Smooth muscle cell (in vitro differentiated cells): ENCODE measurements around the gene TRNAU1AP. TPM values are rescaled to one million over a fixed set of nuclear protein-coding genes. Genes with fewer than 3 reads are reported as not detected.
"Not testable (repeated sequence)": the region's sequence is repeated elsewhere in the genome, so short reads cannot be mapped to it uniquely, and the experiment has no call there.

ENCODE experiments used
- DNase-seq: peaks from one replicate; lab custom pipeline; 2025; ENCODE audit not compliant: unreplicated experiment; lab: John Stamatoyannopoulos, UW
- H2AFZ ChIP-seq: fragments of 200-600 bp; sonication (generic); 2 replicates; pipeline ENCODE4 v1.6.0; 2016; ENCODE audit warnings: antibody characterized with exemption, low read depth, mild to moderate bottlenecking
- H3F3A ChIP-seq: fragments of 200-600 bp; sonication (generic); 2 replicates; pipeline ENCODE4 v1.6.0; 2017; ENCODE audit warnings: antibody characterized with exemption, low read depth
- H3K27ac ChIP-seq: fragments of 200-600 bp; sonication (generic); 2 replicates; pipeline ENCODE4 v1.5.1; 2016; ENCODE audit warnings: low read depth, mild to moderate bottlenecking
- H3K27me3 ChIP-seq: fragments of 200-600 bp; sonication (generic); 2 replicates; pipeline ENCODE4 v1.6.1; 2016; ENCODE audit warnings: low read depth, mild to moderate bottlenecking
- H3K36me3 ChIP-seq: fragments of 200-600 bp; sonication (generic); 2 replicates; pipeline ENCODE4 v1.5.1; 2016; ENCODE audit warnings: low read depth
- H3K4me1 ChIP-seq: fragments of 200-600 bp; sonication (generic); 2 replicates; pipeline ENCODE4 v1.5.1; 2016; ENCODE audit warnings: low read depth
- H3K4me2 ChIP-seq: fragments of 200-600 bp; sonication (generic); 2 replicates; pipeline ENCODE4 v1.6.0; 2016; ENCODE audit warnings: mild to moderate bottlenecking
- H3K4me3 ChIP-seq: fragments of 200-600 bp; sonication (generic); 2 replicates; pipeline ENCODE4 v1.5.1; 2016; ENCODE audit warnings: mild to moderate bottlenecking
- H3K79me2 ChIP-seq: fragments of 200-600 bp; sonication (generic); 2 replicates; pipeline ENCODE4 v1.6.0; 2016; ENCODE audit warnings: low read depth, mild to moderate bottlenecking
- H3K9ac ChIP-seq: fragments of 200-600 bp; sonication (generic); 2 replicates; pipeline ENCODE4 v1.6.0; 2016; ENCODE audit warnings: low read depth
- H3K9me3 ChIP-seq: fragments of 200-600 bp; sonication (generic); replicated peaks from 2 replicates; pipeline ENCODE4 v1.5.1; 2016; ENCODE audit warnings: low read depth
- H4K20me1 ChIP-seq: fragments of 200-600 bp; sonication (generic); 2 replicates; pipeline ENCODE4 v1.6.0; 2016; ENCODE audit warnings: low read depth
- WGBS: methylation state at CpG from one replicate; pipeline ENCODE4 v1.1.7; 2016; ENCODE audit warnings: low lambda C conversion rate; 5-methylcytosine and 5-hydroxymethylcytosine counted together
- polyA plus RNA-seq: library from polyadenylated mRNA; unstranded; fragments of >200 nt; fragmentation: Nextera tagmentation; extraction: Ambion mirVana; gene quantifications from 2 replicates; pipeline ENCODE4 v1.2.1, GENCODE V29; 2016
- total RNA-seq: library from RNA; depleted of rRNA; stranded (reverse); fragments of >200 nt; gene quantifications from 2 replicates; pipeline ENCODE4 v1.2.3, GENCODE V29; 2014
- TF ChIP-seq, protein P1 (sequence below): fragments of 200-600 bp; sonication (generic); IDR thresholded peaks from 2 replicates; pipeline ENCODE4 v1.5.1; 2017; ENCODE audit warnings: borderline replicate concordance, mild to moderate bottlenecking, antibody characterized with exemption; ENCODE audit not compliant: insufficient read depth, poor library complexity, severe bottlenecking

The TRNAU1AP gene
- total and polyA plus RNA-seq, 2 experiments from 2014 or later, result 12.0 to 13.8 TPM

GRCh38 chr1:28538286-28538685, 14.6 kb upstream of the TRNAU1AP start:
- no peak for DNase-seq
- Histone ChIP-seq H3K36me3 (no peaks in the 10 kb centered on the region), H3K9ac (no peak overlapping the region), H3F3A (no peaks in the 10 kb centered on the region), H3K4me1 (no peaks in the 10 kb centered on the region), H3K4me3 (no peak overlapping the region), H3K79me2 (no peaks in the 10 kb centered on the region), H3K9me3 (no peaks in the 10 kb centered on the region), H3K27me3 (no peaks in the 10 kb centered on the region), H2AFZ (no peak overlapping the region), H3K27ac (no peak overlapping the region), H4K20me1 (no peaks in the 10 kb centered on the region), H3K4me2 (no peak overlapping the region)
- 96% methylated on average over 6 of the region's 6 CpGs for WGBS
- TF ChIP-seq, protein P1, sequence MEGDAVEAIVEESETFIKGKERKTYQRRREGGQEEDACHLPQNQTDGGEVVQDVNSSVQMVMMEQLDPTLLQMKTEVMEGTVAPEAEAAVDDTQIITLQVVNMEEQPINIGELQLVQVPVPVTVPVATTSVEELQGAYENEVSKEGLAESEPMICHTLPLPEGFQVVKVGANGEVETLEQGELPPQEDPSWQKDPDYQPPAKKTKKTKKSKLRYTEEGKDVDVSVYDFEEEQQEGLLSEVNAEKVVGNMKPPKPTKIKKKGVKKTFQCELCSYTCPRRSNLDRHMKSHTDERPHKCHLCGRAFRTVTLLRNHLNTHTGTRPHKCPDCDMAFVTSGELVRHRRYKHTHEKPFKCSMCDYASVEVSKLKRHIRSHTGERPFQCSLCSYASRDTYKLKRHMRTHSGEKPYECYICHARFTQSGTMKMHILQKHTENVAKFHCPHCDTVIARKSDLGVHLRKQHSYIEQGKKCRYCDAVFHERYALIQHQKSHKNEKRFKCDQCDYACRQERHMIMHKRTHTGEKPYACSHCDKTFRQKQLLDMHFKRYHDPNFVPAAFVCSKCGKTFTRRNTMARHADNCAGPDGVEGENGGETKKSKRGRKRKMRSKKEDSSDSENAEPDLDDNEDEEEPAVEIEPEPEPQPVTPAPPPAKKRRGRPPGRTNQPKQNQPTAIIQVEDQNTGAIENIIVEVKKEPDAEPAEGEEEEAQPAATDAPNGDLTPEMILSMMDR, result no peak

DNA sequence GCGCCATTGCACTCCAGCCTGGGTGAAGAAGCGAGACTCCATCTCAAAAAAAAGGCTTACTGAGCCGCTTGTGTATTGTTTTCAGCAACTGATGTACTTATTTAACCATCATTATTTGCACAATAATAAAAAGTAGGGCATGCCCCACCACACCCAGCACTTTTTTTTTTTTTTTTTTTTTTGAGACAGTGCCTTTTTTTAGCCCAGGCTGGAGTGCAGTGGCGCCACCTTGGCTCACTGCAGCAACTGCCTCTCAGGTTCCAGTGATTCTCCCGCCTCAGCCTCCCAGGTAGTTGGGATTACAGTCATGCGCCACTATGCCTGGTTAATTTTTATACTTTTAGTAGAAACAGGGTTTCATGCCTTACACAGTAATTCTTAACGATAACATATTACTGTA, 12.2 kb upstream of the TRNAU1AP start:
- Histone ChIP-seq H3K9ac (no peak overlapping the region), H3K9me3 (no peaks in the 10 kb centered on the region), H3K4me3 (no peak overlapping the region), H3K27me3 (no peaks in the 10 kb centered on the region), H3K36me3 (no peaks in the 10 kb centered on the region), H3F3A (no peaks in the 10 kb centered on the region), H3K27ac (no peak overlapping the region), H3K4me2 (no peak overlapping the region), H3K79me2 (no peaks in the 10 kb centered on the region), H4K20me1 (no peaks in the 10 kb centered on the region), H2AFZ (no peak overlapping the region), H3K4me1 (no peaks in the 10 kb centered on the region)
- TF ChIP-seq, protein P1, result no peak
- DNase-seq, result no peak
- 93% methylated on average over 7 of the region's 7 CpGs for WGBS

- 95% methylated on average over 8 of the region's 8 CpGs for WGBS
- not testable (repeated sequence) for H3K9me3 ChIP-seq, H3K27me3 ChIP-seq, H3F3A ChIP-seq, H3K27ac ChIP-seq, H2AFZ ChIP-seq, DNase-seq, H3K4me2 ChIP-seq, H4K20me1 ChIP-seq, H3K4me3 ChIP-seq, H3K79me2 ChIP-seq, H3K9ac ChIP-seq, H3K36me3 ChIP-seq, H3K4me1 ChIP-seq
Observed at GRCh38 chr1:28541414-28542015, 11.4 kb upstream of the TRNAU1AP start.

- Histone ChIP-seq H3K4me1 (no peaks in the 10 kb centered on the region), H3K79me2 (no peaks in the 10 kb centered on the region), H3K9me3 (no peaks in the 10 kb centered on the region), H3K27me3 (no peaks in the 10 kb centered on the region), H3K36me3 (no peaks in the 10 kb centered on the region), H3K9ac (no peak overlapping the region), H3K4me2 (no peak overlapping the region), H2AFZ (no peak overlapping the region), H3F3A (no peaks in the 10 kb centered on the region), H3K27ac (no peak overlapping the region), H4K20me1 (no peaks in the 10 kb centered on the region), H3K4me3 (no peak overlapping the region)
- 97% methylated on average over 4 of the region's 4 CpGs for WGBS
- TF ChIP-seq, protein P1, result no peak
- no peak for DNase-seq
Observed at GRCh38 chr1:28545246-28545628, 7.6 kb upstream of the TRNAU1AP start.
